Left ventricle myocardium superior (tissue), 1 donor: Measurements from ENCODE around the gene CD79A. TPM values are rescaled to one million over a fixed set of nuclear protein-coding genes. Genes with fewer than 3 reads are reported as not detected.

Source experiments
- ATAC-seq: fragments of 200-7000 bp; cut with Tn5 transposase; one replicate; pipeline ENCODE4 v1.9.1; 2020; ENCODE audit warnings: mild to moderate bottlenecking, moderate library complexity
- DNase-seq: peaks from one replicate; pipeline ENCODE4 v3.0.0-alpha.2; 2020
- intact Hi-C: fragments of 100-400 bp; cut with micrococcal nuclease; formaldehyde crosslinking; loops from one replicate; pipeline ENCODE4 v1.11.0; 2022
- microRNA-seq: library from miRNA; unstranded; fragments of <30 nt; microRNA quantifications from one replicate; pipeline ENCODE4 v1.2.0, GENCODE V29; 2020; ENCODE audit warnings: borderline number of aligned reads
- total RNA-seq: library from RNA; stranded (reverse); fragmentation: NEBNext Ultra II Directional; extraction: Animal tissue kit (Norgen Biotek cat#: 25700); gene quantifications from one replicate; pipeline ENCODE4 v1.2.1, GENCODE V29; 2021
- donor health status: DM: no; HTN: yes; CAD: no; lungs with severe emphysema.

CD79A gene
- total RNA-seq, 1 donor from 2014 or later, result not detected

DNA sequence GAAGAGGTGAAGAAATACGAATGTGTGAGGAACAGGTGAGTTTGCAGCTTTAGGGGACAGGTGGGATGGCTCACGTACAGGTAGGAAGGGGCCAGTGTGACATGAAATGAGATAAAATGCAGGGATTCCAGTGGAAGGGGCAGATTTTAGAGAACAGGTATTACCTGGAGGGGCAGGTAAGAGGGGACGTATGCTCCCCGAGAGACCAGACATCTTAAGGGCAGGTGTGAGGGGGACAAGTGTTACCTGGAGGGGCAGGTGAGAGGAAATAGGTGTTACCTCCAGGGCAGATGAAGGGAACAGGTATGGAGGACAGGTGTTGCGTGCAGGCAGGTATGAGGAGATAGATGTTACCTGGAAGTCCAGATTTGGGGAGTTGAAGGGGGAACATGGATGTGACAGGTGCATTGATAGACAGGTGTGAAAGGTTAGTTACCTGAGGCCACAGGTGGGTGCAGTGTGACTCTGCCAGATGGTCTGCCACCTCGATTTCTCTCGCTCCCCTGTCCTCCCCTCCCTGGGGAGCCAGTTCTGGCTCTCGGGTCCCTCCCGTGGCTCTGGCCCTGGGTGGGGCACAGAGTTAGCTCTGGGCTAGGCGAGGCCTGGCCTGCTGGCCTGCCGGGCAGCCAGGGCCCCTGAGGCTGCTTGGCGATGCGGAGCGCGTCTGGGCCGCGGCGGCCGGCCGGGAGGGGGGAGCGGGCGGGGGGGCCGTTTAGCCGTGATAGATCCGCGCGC, 49.1 kb downstream of the CD79A start:
- ATAC-seq (no peak), DNase-seq (no peak)
- intact Hi-C loops, result no loop called here

DNA sequence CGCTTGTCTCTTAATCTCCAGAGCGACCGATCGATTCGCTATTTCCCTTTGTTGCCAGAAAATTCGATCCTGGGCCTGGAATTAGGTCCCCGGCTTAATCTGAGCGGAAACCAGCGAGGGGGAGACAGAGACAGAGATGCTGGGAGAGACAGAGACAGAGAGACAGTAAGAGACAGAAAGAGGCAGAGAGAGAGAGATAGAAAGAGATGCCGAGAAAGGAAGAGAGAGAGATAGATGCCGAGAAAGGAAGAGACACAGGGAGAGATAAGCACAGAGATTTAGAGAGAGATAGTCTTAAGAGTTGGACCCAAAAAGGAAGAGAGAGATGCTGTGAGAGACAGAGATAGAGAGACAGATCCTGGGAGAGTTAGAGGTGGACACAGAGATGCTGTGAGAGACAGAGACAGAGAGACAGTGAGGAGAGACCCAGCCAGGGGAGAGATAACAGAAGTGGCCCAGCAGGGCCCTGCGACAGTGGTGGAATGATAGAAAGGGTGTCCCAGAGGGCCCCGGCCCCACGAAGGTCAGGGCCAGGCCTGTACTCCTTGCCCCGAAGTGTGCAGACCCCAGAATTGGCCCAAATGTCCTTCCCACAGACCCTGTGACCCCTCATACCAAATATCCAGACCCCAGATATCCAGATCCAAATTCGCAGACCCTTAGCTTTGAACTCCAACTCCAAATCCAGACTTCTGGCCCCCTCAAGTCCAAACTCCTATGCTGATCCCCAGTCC, 49.9 kb downstream of the CD79A start:
- ATAC-seq, result no peak

DNA sequence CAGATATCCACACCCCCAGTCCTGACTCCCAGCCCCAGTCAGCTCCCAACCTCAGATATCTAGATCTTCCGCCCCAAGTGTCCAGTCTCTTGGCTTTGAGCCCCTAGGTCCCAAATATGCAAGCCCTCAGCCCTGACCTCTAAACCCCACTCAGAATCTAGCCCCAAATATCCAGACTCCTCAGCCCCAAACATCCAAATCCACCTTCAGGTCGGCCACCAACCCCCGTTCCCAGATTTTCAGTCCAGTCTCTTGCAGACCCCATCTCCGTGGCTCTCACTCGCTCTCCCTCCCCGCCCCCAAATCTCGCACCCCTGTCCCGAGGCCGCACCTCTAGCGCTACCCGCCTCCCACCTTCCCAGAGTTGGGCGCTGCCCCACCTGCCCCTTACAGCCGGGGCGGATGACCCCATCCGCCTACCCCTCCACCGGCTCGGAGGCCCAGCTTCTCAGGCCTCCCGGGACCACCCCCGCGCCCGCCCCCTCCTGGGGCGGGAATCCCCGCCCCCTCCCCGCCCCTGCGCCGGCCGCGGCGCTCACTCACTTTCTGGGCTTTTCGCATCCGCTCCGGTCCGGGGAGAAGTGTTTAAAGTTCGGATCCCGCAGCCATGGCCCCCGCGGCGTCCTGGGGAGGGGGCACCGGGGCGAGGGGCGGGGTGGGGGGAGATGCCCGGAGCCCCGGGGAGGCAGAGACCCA, 50.6 kb downstream of the CD79A start:
- ATAC-seq (no peak), DNase-seq (no peak)
- intact Hi-C loops, result no loop called here

More for the DNA sequence above, 49.9 kb downstream of the CD79A start:
- no peak for DNase-seq
- intact Hi-C loops, result no loop called here

GRCh38 chr19:41928221-41928683, 51.2 kb downstream of the CD79A start, which contains the start of gene ERFL:
ERFL (minus strand) TSS chr19:41928449; CDS start chr19:41912919, 15,530 bp downstream.
- intact Hi-C loops, result no loop called here
- no peak for DNase-seq
- ATAC-seq, result peak; percentile 31

GRCh38 chr19:41928754-41929535, 51.9 kb downstream of the CD79A start:
- intact Hi-C loops, result no loop called here
- DNase-seq (no peak), ATAC-seq (no peak)

GRCh38 chr19:41929536-41930071, 52.5 kb downstream of the CD79A start:
- DNase-seq (no peak), ATAC-seq (no peak)
- intact Hi-C loops, result no loop called here

DNA sequence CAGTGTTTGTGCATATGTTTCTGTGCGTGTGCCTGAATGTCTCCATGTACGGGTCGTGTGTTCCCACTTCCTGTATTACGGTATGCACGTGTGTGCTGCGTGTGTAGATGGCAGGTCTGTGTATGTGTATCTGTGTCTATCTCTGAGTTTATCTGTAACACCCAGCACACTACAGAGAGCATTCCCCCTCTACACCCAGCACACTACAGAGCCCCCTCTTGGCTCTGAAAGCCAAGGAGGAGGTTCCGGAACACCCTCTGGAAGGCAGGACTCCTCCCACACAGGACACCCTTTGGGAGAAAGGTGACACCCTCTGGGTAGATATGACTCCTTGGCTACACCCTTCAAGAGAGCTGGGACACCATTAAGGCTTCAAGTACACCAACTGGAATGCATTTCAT, 53.2 kb downstream of the CD79A start:
- intact Hi-C loops, result no loop called here
- ATAC-seq (no peak), DNase-seq (no peak)

Small RNA genes lying within 50 kb of the gene (microRNA-seq; reads per million reads assigned to microRNA genes)
- gene MIR6797, result not detected

Other genes starting within 250 kb of the CD79A start
- gene CEACAM7, start 189.0 kb upstream of the CD79A start, total RNA-seq, result not detected
- gene CEACAM5, start 168.7 kb upstream of the CD79A start, total RNA-seq, result not detected
- gene CEACAM6, start 121.7 kb upstream of the CD79A start, total RNA-seq, result not detected
- gene CEACAM3, start 80.7 kb upstream of the CD79A start, total RNA-seq, result 0.32 TPM
- not detected for gene LYPD4, start 32.6 kb upstream of the CD79A start, total RNA-seq
- not detected for gene DMRTC2, start 32.2 kb upstream of the CD79A start, total RNA-seq
- 559 TPM for gene RPS19, start 17.0 kb upstream of the CD79A start, total RNA-seq
- 26.9 TPM for gene ARHGEF1, start 5.9 kb downstream of the CD79A start, total RNA-seq
- not detected for gene ERFL, start 51.2 kb downstream of the CD79A start, total RNA-seq
- 61.0 TPM for gene RABAC1, start 82.0 kb downstream of the CD79A start, total RNA-seq
- 416 TPM for gene ATP1A3, start 117.0 kb downstream of the CD79A start, total RNA-seq
- 5.4 TPM for gene GRIK5, start 192.9 kb downstream of the CD79A start, total RNA-seq
- 10.2 TPM for gene ZNF574, start 198.9 kb downstream of the CD79A start, total RNA-seq